ENCODE measurements around the gene FBXO24.
A peak's percentile ranks its signal among the peaks of the same experiment; 100 is the strongest.

The FBXO24 gene

DNA sequence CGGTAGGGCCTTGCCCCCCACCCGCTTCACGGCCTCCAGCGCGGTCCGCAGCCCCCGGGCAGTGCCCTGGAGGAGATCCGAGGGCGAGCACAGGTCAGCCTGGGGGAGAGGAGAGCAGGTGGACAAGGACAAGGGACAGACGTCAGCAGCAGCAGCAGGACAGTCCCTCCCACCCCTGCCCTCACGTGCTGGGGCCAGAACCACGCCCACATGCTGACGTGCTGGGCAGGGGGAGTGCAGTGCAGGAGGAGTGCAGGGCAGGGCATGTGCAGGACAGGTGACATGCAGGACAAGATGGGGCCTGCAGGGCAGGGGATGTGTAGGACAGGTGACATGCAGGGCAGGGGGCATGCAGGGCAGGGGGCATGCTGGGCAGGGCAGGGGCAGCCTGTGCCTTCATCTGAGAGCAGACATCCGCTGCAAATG, 10.9 kb upstream of the FBXO24 start:
- DNase-seq = no peak

DNA sequence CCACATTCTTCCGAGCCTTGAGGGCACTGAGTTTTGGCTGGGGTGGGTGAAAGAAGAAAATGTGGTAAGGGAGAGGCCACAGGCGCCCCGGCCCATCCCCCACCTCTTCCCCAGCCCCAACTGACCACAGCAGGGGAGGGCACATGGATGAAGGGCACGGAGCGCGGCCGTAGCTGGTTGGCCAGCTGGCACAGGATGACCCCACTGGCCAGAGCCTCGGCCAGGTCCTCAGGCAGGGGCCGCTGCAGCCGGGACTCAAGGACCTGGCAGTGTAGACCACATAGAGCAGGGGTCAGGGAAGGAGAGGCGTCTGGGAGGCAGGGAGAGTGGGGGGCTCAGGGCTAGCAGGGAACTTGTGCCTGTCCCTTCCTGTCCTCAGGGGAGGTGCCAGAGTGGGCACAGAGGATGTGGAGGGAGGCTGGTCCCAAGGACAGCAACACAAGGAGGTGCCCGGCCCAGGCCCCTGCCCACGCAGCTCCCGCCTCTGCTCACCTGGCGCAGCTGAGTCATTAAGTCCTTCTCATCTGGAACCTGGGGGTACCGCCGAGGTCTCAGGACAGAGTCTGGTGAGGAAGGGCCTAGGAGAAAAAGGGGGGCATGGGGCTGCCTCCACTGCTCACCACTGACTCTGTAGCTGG, 10.3 kb upstream of the FBXO24 start:
- DNase-seq = no peak

DNA sequence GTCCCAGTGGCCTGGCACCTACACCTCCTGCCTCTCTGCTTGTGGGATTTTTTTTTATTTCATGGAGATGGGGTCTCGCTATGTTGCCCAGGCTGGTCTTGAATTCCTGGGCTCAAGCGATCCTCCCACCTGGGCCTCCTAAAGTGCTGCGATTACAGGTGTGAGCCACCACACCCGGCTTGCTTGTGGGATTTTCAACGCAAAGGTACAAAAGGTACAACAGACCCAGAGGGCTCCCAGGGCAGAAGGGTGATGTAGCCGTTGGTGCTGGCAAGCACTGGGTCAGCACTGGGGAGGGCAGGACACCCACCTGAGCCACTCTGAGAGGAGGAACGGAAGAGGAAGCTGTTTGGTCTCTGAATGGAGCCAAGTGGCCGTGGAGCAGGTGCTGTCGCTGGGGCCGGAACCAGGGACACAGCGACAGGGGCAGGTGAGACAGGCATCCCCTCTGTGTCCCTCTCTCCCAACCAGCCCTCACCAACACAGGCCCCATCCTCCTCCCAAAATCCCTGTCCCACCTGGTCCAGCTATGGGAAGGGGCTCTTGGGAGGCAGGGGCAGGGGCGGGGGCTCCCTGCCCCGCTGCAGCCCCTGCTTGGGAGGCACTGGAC, 9.6 kb upstream of the FBXO24 start:
- no peak for DNase-seq

DNA sequence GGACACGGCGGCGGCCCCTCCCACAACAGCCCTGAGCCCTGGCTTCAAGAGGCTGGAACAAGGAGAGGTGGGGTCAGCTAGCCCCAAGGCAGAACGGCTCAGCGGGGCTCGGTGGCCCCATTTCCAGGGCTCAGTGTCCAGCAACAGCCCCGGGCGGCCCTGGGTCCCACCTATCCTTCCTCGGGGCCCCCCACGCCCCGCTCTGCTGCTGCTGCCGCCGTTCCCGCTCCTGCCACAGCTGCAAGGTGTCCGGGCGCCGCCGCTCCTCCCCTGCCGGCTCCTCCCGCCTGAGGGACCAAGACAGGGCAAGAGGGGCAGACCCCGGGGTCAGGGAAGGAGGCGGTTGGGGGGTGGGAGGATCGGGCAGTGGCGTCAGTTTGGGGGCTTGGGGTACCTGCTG, 9.0 kb upstream of the FBXO24 start:
- DNase-seq = no peak

GRCh38 chr7:100577507-100577906, 8.6 kb upstream of the FBXO24 start:
- no peak for DNase-seq

GRCh38 chr7:100578246-100579183, 7.6 kb upstream of the FBXO24 start:
- DNase-seq = no peak

- DNase-seq = no peak
Measured at GRCh38 chr7:100580466-100581283, 5.5 kb upstream of the FBXO24 start.

DNA sequence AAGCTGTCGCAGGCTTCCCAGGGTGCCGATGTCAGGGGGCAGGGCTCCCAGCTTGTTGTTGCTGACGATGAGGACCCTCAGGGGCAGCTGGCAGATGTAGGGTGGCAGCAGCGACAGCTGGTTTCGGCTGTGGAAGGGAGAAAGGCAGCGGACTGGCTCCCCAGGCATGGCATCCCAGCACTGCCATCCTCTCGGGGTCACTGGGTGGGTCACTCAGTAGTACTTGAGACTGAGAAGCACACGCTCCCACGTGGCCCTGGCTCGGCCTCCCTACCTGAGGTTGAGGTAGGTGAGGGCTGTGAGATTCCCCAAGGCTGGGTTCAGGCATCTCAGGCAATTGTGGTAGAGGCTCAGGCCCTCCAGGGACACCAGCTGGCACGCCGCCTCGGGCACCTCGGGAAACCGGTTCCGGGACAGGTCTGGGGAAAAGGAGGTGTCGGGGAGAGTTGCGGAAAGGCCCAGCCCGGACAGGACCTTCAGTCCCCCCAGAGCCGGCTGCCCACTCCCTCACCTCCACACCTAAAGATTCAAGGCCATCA, 4.0 kb upstream of the FBXO24 start:
- DNase-seq = no peak

- DNase-seq = no peak
Measured at GRCh38 chr7:100582650-100583049, 3.5 kb upstream of the FBXO24 start.

DNA sequence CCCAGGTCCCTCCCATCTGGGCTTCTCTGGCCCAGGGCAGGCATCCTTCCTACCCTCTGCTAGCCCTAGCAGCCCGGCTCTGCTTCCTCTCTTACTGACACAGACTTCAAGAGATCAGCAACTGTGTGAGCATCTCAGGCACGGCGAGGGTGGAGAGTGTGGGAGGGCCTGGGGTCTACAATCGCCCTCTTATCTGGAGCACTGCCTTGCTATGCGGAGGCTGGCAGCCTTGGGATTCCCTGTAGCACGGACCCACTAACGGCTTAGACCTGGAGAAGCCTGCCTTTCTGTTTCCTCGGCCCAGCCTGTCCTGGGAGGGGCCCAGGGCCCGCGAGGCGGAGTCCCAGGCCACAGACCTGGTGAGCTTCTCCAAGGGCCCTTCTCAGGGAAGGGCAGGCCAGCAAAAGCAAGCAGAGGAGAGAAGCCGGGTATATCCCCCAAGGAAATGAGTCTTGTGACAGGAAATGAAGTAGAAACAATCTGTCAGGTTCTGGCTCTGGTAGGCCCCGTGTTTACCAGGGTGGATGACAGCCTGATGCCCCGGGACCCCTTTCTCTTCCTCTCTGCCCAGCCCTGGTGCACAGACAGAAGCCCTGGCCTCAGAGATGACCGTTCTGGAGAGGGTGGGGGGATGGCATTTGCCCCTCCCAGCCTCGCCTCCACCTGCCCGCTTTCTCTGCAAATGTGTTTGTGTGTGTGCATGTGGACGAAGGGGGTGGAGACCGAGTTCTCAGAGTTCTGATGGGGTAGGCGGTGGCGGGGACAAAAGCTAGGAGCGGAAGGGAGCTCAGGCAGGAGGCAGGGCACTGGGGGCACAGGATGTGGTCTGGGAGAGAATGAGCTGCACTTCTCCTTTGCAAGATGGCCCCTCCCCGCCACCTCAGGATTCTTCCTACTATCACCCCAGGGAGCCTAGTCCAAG, 2.7 kb upstream of the FBXO24 start:
- peak; percentile 85 for DNase-seq

DNA sequence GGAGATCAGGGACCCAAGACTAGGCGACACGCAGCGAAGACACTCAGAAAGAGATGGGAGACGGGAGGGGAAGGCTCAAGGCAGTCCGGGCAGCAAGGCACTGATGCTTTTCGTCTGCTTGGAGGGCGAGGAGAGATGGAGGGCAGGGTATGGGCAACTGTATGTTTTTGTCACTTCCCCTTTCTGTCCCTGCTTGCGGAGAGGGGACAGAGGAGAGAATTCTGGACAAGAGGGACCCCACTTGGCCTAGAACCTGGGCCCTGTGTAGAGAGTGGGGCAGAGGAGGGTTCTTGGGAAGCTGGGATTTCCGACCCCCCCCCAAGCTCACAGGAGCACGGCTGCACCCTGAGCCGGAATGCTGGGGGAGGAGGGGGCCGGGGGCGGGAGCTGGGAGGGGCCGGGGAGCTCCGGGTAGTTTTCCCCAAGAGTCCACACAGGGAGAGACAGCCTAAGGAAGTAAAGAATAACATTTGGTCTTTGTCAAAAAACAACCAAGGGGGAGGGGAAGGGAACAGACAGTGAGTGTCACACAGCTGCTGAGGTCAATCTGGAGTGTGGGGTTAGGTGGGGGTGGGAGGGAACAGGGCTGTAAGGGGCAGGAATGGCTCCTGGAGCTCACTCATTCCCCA, 2.0 kb upstream of the FBXO24 start:
- DNase-seq = no peak

- no peak for DNase-seq
Measured at GRCh38 chr7:100584683-100585510, 1.2 kb upstream of the FBXO24 start.

GRCh38 chr7:100585511-100586265, 440 bp upstream of the FBXO24 start, which contains the start of gene LRCH4:
LRCH4 (minus strand) TSS chr7:100586129; CDS start chr7:100586100, 29 bp downstream.
- DNase-seq = peak; percentile 49

DNA sequence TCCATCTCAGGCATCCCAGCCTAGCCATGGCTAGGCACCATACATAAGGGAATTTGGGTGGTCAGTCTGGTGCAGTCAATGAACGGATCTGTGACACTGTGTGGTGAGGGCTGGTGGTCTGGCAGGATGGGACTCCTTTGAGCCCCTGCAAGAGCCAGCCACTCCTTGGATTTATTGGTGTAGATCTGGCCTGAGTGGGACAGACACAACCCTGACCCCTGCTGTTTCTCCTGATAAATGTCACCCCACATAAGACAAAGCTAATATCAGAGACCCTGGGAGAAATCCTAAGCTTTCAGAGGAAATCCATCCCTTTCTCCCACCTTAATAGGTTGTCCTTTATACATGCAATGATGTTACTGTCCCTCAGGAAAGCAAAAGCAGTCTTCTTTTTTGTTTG, 2.3 kb downstream of the FBXO24 start:
- no peak for DNase-seq

- DNase-seq = no peak
Measured at GRCh38 chr7:100589341-100589947, 3.3 kb downstream of the FBXO24 start.

GRCh38 chr7:100590077-100590737, 4.1 kb downstream of the FBXO24 start:
- DNase-seq = no peak

DNA sequence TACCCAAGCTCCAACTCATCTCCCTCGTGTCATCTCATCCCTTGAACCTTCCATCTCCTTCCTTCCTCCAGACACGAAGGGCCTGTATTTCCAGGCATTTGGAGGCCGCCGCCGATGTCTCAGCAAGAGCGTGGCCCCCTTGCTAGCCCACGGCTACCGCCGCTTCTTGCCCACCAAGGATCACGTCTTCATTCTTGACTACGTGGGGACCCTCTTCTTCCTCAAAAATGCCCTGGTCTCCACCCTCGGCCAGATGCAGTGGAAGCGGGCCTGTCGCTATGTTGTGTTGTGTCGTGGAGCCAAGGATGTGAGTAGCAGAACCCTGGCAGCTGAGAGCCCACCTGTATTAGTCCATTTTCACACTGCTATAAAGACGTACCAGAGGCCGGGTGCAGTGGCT, 5.5 kb downstream of the FBXO24 start:
- DNase-seq = no peak

- no peak for DNase-seq
Measured at GRCh38 chr7:100595188-100595587, 9.1 kb downstream of the FBXO24 start.

Measured in activated CD4-positive, alpha-beta T cell treated with anti-CD3 and anti-CD28 coated beads, Interleukin-2, amount 50 U/mL, for 16 hours (primary cell).